ENCODE data around the gene CLEC11A.

DNA sequence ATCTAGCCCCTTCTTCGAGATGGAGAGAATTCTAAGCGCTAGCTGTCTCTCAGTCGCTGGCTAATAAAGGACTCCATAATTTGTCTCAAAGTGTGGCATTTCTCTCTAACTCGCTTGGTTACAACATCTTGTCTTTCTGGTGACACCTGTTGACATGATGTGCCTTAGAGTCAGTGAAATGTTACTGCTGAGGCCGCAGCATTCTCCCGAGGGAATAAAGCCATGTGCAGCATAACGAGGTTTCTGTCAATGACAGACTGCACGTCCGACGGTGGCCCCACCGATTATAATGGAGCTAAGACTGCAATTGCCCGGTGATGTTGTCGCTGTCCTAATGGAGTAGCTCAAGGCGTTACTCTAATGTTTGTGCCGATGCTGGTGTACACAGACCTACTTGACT is 26.8 kb downstream of the CLEC11A start:
- TF ChIP-seq EP300 (IDR thresholded peaks at IDR 0.05; ENCODE audit: low read depth): no peak
- TF ChIP-seq, protein P1, sequence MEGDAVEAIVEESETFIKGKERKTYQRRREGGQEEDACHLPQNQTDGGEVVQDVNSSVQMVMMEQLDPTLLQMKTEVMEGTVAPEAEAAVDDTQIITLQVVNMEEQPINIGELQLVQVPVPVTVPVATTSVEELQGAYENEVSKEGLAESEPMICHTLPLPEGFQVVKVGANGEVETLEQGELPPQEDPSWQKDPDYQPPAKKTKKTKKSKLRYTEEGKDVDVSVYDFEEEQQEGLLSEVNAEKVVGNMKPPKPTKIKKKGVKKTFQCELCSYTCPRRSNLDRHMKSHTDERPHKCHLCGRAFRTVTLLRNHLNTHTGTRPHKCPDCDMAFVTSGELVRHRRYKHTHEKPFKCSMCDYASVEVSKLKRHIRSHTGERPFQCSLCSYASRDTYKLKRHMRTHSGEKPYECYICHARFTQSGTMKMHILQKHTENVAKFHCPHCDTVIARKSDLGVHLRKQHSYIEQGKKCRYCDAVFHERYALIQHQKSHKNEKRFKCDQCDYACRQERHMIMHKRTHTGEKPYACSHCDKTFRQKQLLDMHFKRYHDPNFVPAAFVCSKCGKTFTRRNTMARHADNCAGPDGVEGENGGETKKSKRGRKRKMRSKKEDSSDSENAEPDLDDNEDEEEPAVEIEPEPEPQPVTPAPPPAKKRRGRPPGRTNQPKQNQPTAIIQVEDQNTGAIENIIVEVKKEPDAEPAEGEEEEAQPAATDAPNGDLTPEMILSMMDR (IDR thresholded peaks at IDR 0.05): no peak
- TF ChIP-seq POLR2A (IDR thresholded peaks at IDR 0.05): no peak
- no peak for TF ChIP-seq POLR2AphosphoS5 (IDR thresholded peaks at IDR 0.05)
